Immature natural killer cell (primary cell): ENCODE results near the gene NKAIN2. TPM values are rescaled to one million over a fixed set of nuclear protein-coding genes. Genes with fewer than 3 reads are reported as not detected.
"Not testable (repeated sequence)": the region's sequence is repeated elsewhere in the genome, so short reads cannot be mapped to it uniquely, and the experiment has no call there.

Experiments used
- DNase-seq, 3 donors: peaks; one replicate each; pipeline ENCODE4 v3.0.0; 2022; ENCODE audit warnings: mixed read lengths in 1 of 3
- H3K27ac Mint-ChIP-seq, 6 donors: one replicate each; pipeline ENCODE4 v1.8.0; 2020; ENCODE audit warnings: mixed read lengths in 6 of 6, mild to moderate bottlenecking in 5 of 6, inconsistent platforms in 4 of 6, moderate library complexity in 3 of 6
- H3K27me3 Mint-ChIP-seq, 3 donors: one replicate each; pipeline ENCODE4 v1.8.0; 2020 to 2021; ENCODE audit warnings: low read depth in 3 of 3, mild to moderate bottlenecking in 3 of 3, mixed read lengths in 3 of 3, moderate library complexity in 3 of 3, inconsistent platforms in 1 of 3
- H3K36me3 Mint-ChIP-seq, 3 donors: one replicate each; pipeline ENCODE4 v1.8.0; 2020; ENCODE audit warnings: mixed read lengths in 3 of 3, inconsistent platforms in 2 of 3, mild to moderate bottlenecking in 2 of 3
- H3K4me1 Mint-ChIP-seq, 2 donors: one replicate each; pipeline ENCODE4 v1.8.0; 2020; ENCODE audit warnings: inconsistent platforms in 2 of 2, mild to moderate bottlenecking in 2 of 2, mixed read lengths in 2 of 2, moderate library complexity in 1 of 2
- H3K4me3 Mint-ChIP-seq, 5 donors: one replicate each; pipeline ENCODE4 v1.8.0; 2020; ENCODE audit warnings: mild to moderate bottlenecking in 5 of 5, mixed read lengths in 5 of 5, inconsistent platforms in 3 of 5, moderate library complexity in 3 of 5
- H3K9me3 Mint-ChIP-seq, 6 donors: one replicate each; pipeline ENCODE4 v1.8.0; 2020; ENCODE audit warnings: mild to moderate bottlenecking in 6 of 6, mixed read lengths in 6 of 6, inconsistent platforms in 4 of 6, moderate library complexity in 3 of 6
- polyA plus RNA-seq, 3 donors: library from polyadenylated mRNA; unstranded; fragments of 300-500 nt; fragmentation: Illumina TruSeq; gene quantifications; one replicate each; pipeline ENCODE4 v1.2.3, GENCODE V29; 2021

The NKAIN2 gene
- polyA plus RNA-seq, 3 donors from 2014 or later: not detected

- H3K36me3 Mint-ChIP-seq: no peaks in the 10 kb centered on the region
- H3K27ac Mint-ChIP-seq: no peak overlapping the region
- peaks cover 0 to 2% (median 0%) of the 10 kb centered on the region in 3 donors for H3K27me3 Mint-ChIP-seq
- DNase-seq: no peak
- no peak overlapping the region for H3K4me3 Mint-ChIP-seq
- H3K9me3 Mint-ChIP-seq: peaks cover 0 to 8% (median 2%) of the 10 kb centered on the region in 6 donors
- H3K4me1 Mint-ChIP-seq: no peaks in the 10 kb centered on the region
These were observed 881.0 kb downstream of the NKAIN2 start for GRCh38 chr6:124684621-124685020.

- Mint-ChIP-seq H3K27ac (no peak overlapping the region), H3K4me1 (no peaks in the 10 kb centered on the region), H3K36me3 (no peaks in the 10 kb centered on the region), H3K27me3 (peaks cover 0 to 1% (median 0%) of the 10 kb centered on the region in 3 donors), H3K9me3 (peaks cover 0 to 9% (median 2%) of the 10 kb centered on the region in 6 donors), H3K4me3 (no peak overlapping the region)
- no peak for DNase-seq
These were observed 884.7 kb downstream of the NKAIN2 start for GRCh38 chr6:124688369-124688768.

- no peak for DNase-seq
- Mint-ChIP-seq H3K4me1 (no peaks in the 10 kb centered on the region), H3K27ac (no peak overlapping the region), H3K36me3 (no peaks in the 10 kb centered on the region), H3K27me3 (peaks cover 0 to 2% (median 0%) of the 10 kb centered on the region in 3 donors), H3K9me3 (peaks cover 0 to 21% (median under 1%) of the 10 kb centered on the region in 6 donors), H3K4me3 (no peak overlapping the region)
These were observed 890.6 kb downstream of the NKAIN2 start for GRCh38 chr6:124694139-124694705.

- H3K36me3 Mint-ChIP-seq: no peaks in the 10 kb centered on the region
- no peak overlapping the region for H3K4me3 Mint-ChIP-seq
These were observed 895.4 kb downstream of the NKAIN2 start for GRCh38 chr6:124699038-124699437.

GRCh38 chr6:124703541-124703940, 899.9 kb downstream of the NKAIN2 start:
- Mint-ChIP-seq H3K4me3 (no peak overlapping the region), H3K9me3 (peaks cover 0 to 17% (median 8%) of the 10 kb centered on the region in 6 donors), H3K27me3 (no peaks in the 10 kb centered on the region), H3K4me1 (no peaks in the 10 kb centered on the region), H3K36me3 (no peaks in the 10 kb centered on the region), H3K27ac (no peak overlapping the region)
- no peak for DNase-seq

More at GRCh38 chr6:124699038-124699437, 895.4 kb downstream of the NKAIN2 start:
- Mint-ChIP-seq H3K4me1 (no peaks in the 10 kb centered on the region), H3K27me3 (no peaks in the 10 kb centered on the region), H3K9me3 (peaks cover 0 to 20% (median 6%) of the 10 kb centered on the region in 6 donors), H3K27ac (no peak overlapping the region)
- no peak for DNase-seq

- H3K27ac Mint-ChIP-seq, H3K9me3 Mint-ChIP-seq, H3K36me3 Mint-ChIP-seq, H3K4me3 Mint-ChIP-seq, H3K27me3 Mint-ChIP-seq, H3K4me1 Mint-ChIP-seq, DNase-seq: not testable (repeated sequence)
These were observed 908.9 kb downstream of the NKAIN2 start for GRCh38 chr6:124712532-124712931.

- no peaks in the 10 kb centered on the region for H3K4me1 Mint-ChIP-seq
- H3K27ac Mint-ChIP-seq: no peak overlapping the region
- H3K27me3 Mint-ChIP-seq: peaks cover 0 to 2% (median 0%) of the 10 kb centered on the region in 3 donors
- no peak overlapping the region for H3K4me3 Mint-ChIP-seq
- H3K36me3 Mint-ChIP-seq: no peaks in the 10 kb centered on the region
- peaks cover 0 to 6% (median 4%) of the 10 kb centered on the region in 6 donors for H3K9me3 Mint-ChIP-seq
- DNase-seq: no peak
These were observed 911.1 kb downstream of the NKAIN2 start for GRCh38 chr6:124714728-124715127.

- DNase-seq: no peak
- Mint-ChIP-seq H3K4me1 (no peaks in the 10 kb centered on the region), H3K9me3 (peaks cover 0 to 13% (median 8%) of the 10 kb centered on the region in 6 donors), H3K4me3 (no peak overlapping the region), H3K36me3 (no peaks in the 10 kb centered on the region), H3K27ac (no peak overlapping the region), H3K27me3 (peaks cover 0 to 2% (median 0%) of the 10 kb centered on the region in 3 donors)
These were observed 916.2 kb downstream of the NKAIN2 start for GRCh38 chr6:124719913-124720312.

- H3K4me1 Mint-ChIP-seq: no peaks in the 10 kb centered on the region
- H3K36me3 Mint-ChIP-seq: no peaks in the 10 kb centered on the region
- H3K27me3 Mint-ChIP-seq: peaks cover 0 to 2% (median 0%) of the 10 kb centered on the region in 3 donors
- no peak for DNase-seq
- no peak overlapping the region for H3K27ac Mint-ChIP-seq
- H3K9me3 Mint-ChIP-seq: peaks cover 0 to 14% (median 10%) of the 10 kb centered on the region in 6 donors
- no peak overlapping the region for H3K4me3 Mint-ChIP-seq
These were observed 917.7 kb downstream of the NKAIN2 start for GRCh38 chr6:124721331-124721730.

GRCh38 chr6:124722141-124722878, 918.6 kb downstream of the NKAIN2 start:
- Mint-ChIP-seq H3K9me3 (peaks cover 0 to 14% (median 7%) of the 10 kb centered on the region in 6 donors), H3K27ac (no peak overlapping the region), H3K27me3 (peaks cover 0 to 2% (median 0%) of the 10 kb centered on the region in 3 donors), H3K36me3 (no peaks in the 10 kb centered on the region), H3K4me3 (no peak overlapping the region), H3K4me1 (no peaks in the 10 kb centered on the region)
- no peak for DNase-seq

GRCh38 chr6:124723671-124724070, 920.0 kb downstream of the NKAIN2 start:
- Mint-ChIP-seq H3K27me3 (no peaks in the 10 kb centered on the region), H3K36me3 (no peaks in the 10 kb centered on the region), H3K4me1 (no peaks in the 10 kb centered on the region), H3K9me3 (peaks cover 0 to 14% (median 7%) of the 10 kb centered on the region in 6 donors), H3K27ac (no peak overlapping the region), H3K4me3 (no peak overlapping the region)
- no peak for DNase-seq

- not testable (repeated sequence) for H3K4me3 Mint-ChIP-seq, H3K27ac Mint-ChIP-seq, DNase-seq, H3K36me3 Mint-ChIP-seq, H3K27me3 Mint-ChIP-seq, H3K4me1 Mint-ChIP-seq
- peaks cover 0 to 11% (median 3%) of the 10 kb centered on the region in 6 donors for H3K9me3 Mint-ChIP-seq
These were observed 934.1 kb downstream of the NKAIN2 start for GRCh38 chr6:124737804-124738203.

GRCh38 chr6:124738482-124738881, 934.8 kb downstream of the NKAIN2 start:
- Mint-ChIP-seq H3K9me3 (peaks cover 0 to 9% (median 3%) of the 10 kb centered on the region in 6 donors), H3K27ac (no peak overlapping the region), H3K4me1 (no peaks in the 10 kb centered on the region), H3K36me3 (no peaks in the 10 kb centered on the region), H3K4me3 (no peak overlapping the region), H3K27me3 (peaks cover 0 to 2% (median 1%) of the 10 kb centered on the region in 3 donors)
- DNase-seq: no peak

- H3K9me3 Mint-ChIP-seq: peaks cover 0 to 8% (median 0%) of the 10 kb centered on the region in 6 donors
These were observed 937.7 kb downstream of the NKAIN2 start for GRCh38 chr6:124741341-124741740.

More at GRCh38 chr6:124741341-124741740, 937.7 kb downstream of the NKAIN2 start:
- no peak overlapping the region for H3K4me3 Mint-ChIP-seq
- H3K27me3 Mint-ChIP-seq: peaks cover 0 to 2% (median 1%) of the 10 kb centered on the region in 3 donors
- H3K4me1 Mint-ChIP-seq: no peaks in the 10 kb centered on the region
- no peak overlapping the region for H3K27ac Mint-ChIP-seq
- DNase-seq: no peak
- H3K36me3 Mint-ChIP-seq: no peaks in the 10 kb centered on the region
